Measurements from ENCODE around the gene NUP210. TPM values are rescaled to one million over a fixed set of nuclear protein-coding genes. Genes with fewer than 3 reads are reported as not detected.
A peak's percentile ranks its signal among the peaks of the same experiment; 100 is the strongest.

Gene NUP210
- total and polyA plus RNA-seq, 3 experiments from 2014 or later, result 87.4 to 146 (median 143) TPM

DNA sequence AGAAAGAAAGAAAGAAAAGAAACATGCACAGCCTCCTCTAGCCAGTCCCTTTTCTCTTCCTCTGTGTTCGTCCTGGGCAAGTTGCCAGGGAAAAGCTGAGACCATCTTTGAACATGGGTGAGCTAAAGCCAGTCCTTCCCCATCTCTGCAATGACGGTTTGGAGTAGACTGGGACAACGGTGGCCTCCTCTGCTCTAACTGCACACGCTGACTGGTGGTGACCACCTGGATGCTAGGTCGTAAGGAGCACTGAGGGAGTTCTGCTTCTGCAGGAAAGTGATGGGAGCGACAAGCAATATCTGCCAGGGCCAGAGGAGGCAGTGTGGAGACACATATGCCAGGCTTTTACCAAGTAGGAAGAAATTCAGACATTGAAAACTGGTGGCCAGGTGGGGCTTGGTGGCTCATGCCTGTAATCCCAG, 111.7 kb downstream of the NUP210 start:
- POLR2A ChIA-PET, result no interaction called here
- peaks cover 0 to 9% (median 3%) of the 10 kb centered on the region in 3 donors for H3K36me3 Mint-ChIP-seq

DNA sequence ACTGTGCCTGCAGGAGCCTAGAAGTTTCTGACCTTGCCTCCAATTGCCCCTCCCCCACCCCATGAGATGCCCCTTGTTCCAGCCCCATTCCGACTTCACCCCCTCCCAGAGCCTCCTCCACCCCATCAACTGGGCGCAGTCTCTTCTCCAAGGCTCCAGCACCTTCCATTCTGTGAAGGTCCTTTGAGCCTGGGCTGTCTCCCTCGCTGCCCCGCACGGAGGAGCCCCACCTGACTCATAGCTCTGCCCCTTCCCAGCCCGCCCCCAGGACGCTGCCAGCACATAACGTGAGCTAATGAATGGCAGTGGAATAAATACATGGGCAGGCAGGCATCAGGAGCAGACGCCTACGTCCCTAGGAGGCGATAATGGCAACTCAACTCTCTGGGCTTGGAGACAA, 113.1 kb downstream of the NUP210 start:
- Mint-ChIP-seq H3K4me1 (peaks cover 3 to 5% (median 4%) of the 10 kb centered on the region in 3 donors), H3K4me3 (no peak overlapping the region), H3K27ac (no peak overlapping the region), H3K27me3 (peaks cover 0 to 3% of the 10 kb centered on the region in 2 donors), H3K36me3 (peaks cover 0 to 6% (median 3%) of the 10 kb centered on the region in 3 donors), H3K9me3 (no peaks in the 10 kb centered on the region)
- Histone ChIP-seq H3K4me3 (ENCODE audit: low read length) (no peak overlapping the region), H3K27me3 (ENCODE audit: insufficient read depth, low read length, poor library complexity, severe bottlenecking) (no peaks in the 10 kb centered on the region), H3K36me3 (ENCODE audit: insufficient read depth, low read length) (no peaks in the 10 kb centered on the region), H3K27ac (ENCODE audit: low read depth, low read length) (no peak overlapping the region), H3K9me3 (ENCODE audit: low read length) (no peaks in the 10 kb centered on the region), H3K4me1 (ENCODE audit: insufficient read depth, low read length) (no peaks in the 10 kb centered on the region)
- ChIA-PET CTCF (interaction anchor here (0.8 to 2.3 kb wide), 4 partner anchors 10 to 121 kb away, joined by 3 to 6 read pairs (median 3); no protein-coding TSS in a partner anchor), POLR2A (no interaction called here)
- no peak for DNase-seq

More for the DNA sequence above, 111.7 kb downstream of the NUP210 start:
- Histone ChIP-seq H3K4me1 (ENCODE audit: insufficient read depth, low read length) (no peaks in the 10 kb centered on the region), H3K4me3 (ENCODE audit: low read length) (no peak overlapping the region), H3K9me3 (ENCODE audit: low read length) (no peaks in the 10 kb centered on the region), H3K27me3 (ENCODE audit: insufficient read depth, low read length, poor library complexity, severe bottlenecking) (no peaks in the 10 kb centered on the region), H3K27ac (ENCODE audit: low read depth, low read length) (no peak overlapping the region), H3K36me3 (ENCODE audit: insufficient read depth, low read length) (no peaks in the 10 kb centered on the region)
- H3K27me3 Mint-ChIP-seq, result peaks cover 0 to 3% of the 10 kb centered on the region in 2 donors
- CTCF ChIA-PET, result interaction anchor here (1.2 to 2.3 kb wide), 2 partner anchors 8 to 38 kb away, joined by 3 to 6 read pairs; no protein-coding TSS in a partner anchor
- H3K9me3 Mint-ChIP-seq, result no peaks in the 10 kb centered on the region
- H3K4me1 Mint-ChIP-seq, result peaks cover 3 to 5% (median 4%) of the 10 kb centered on the region in 3 donors
- H3K4me3 Mint-ChIP-seq, result no peak overlapping the region
- peak overlapping the region in 5 of 8 donors; percentile 44 to 83 (median 68) for H3K27ac Mint-ChIP-seq
- DNase-seq, result peak in 1 of 5 donors; percentile 17

DNA sequence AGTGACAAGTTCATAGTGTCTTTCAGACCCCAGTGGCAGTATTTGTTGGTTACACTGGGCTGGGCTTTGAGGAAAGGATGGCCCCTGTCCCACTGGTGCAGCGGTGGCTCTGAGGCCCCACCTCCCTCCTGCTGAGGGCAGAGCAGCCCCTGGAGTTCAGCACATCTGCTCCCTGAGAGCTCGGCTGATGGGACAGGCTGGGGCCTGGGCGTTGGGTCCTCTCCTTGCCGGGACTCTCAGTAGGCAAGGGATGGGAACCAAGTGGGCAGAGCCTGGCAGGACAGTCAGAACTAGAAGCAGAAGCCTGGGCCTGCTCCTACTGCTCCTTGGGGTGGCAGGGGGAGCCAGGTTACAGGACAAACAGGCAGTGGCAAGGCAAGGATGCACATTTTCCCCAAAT, 114.5 kb downstream of the NUP210 start:
- Histone ChIP-seq H3K4me1 (ENCODE audit: insufficient read depth, low read length) (no peaks in the 10 kb centered on the region), H3K27ac (ENCODE audit: low read depth, low read length) (no peak overlapping the region), H3K9me3 (ENCODE audit: low read length) (no peaks in the 10 kb centered on the region), H3K27me3 (ENCODE audit: insufficient read depth, low read length, poor library complexity, severe bottlenecking) (no peaks in the 10 kb centered on the region), H3K36me3 (ENCODE audit: insufficient read depth, low read length) (no peaks in the 10 kb centered on the region), H3K4me3 (ENCODE audit: low read length) (no peak overlapping the region)
- H3K9me3 Mint-ChIP-seq, result no peaks in the 10 kb centered on the region
- CTCF ChIA-PET, result interaction anchor here (1.3 kb wide), 1 partner anchor 214 kb away, joined by 3 read pairs; no protein-coding TSS in a partner anchor
- no peak for DNase-seq
- peaks cover 3 to 5% (median 4%) of the 10 kb centered on the region in 3 donors for H3K4me1 Mint-ChIP-seq
- H3K4me3 Mint-ChIP-seq, result no peak overlapping the region
- POLR2A ChIA-PET, result no interaction called here
- peaks cover 0 to 6% (median 3%) of the 10 kb centered on the region in 3 donors for H3K36me3 Mint-ChIP-seq
- peaks cover 5 to 6% of the 10 kb centered on the region in 2 donors for H3K27me3 Mint-ChIP-seq
- no peak overlapping the region for H3K27ac Mint-ChIP-seq

DNA sequence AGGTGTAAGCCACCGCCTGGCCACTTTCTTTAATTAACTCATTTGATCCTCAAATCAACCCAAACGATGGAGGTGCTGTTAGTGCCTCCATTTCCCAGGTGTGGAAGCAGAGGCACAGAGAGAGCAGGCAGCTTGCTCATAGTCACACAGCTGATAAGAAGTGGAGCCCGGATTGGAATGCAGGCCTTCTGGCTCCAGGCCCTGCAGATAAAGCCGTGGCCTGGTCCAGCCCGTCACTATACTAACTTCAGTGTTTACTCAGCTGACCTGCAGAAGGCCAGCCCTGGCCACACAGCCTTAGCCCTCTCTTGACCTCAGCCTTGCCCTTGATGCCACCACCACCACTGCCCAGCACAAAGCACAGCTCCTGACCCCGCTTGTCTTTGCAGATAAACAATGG, 116.7 kb downstream of the NUP210 start:
- H3K27me3 Mint-ChIP-seq, result peaks cover 11 to 19% of the 10 kb centered on the region in 2 donors
- no peak overlapping the region for H3K27ac ChIP-seq (ENCODE audit: low read depth, low read length)
- DNase-seq, result no peak
- no peak overlapping the region for H3K4me3 Mint-ChIP-seq
- ChIA-PET CTCF (no interaction called here), POLR2A (no interaction called here)
- H3K9me3 ChIP-seq (ENCODE audit: low read length), result no peaks in the 10 kb centered on the region
- H3K27ac Mint-ChIP-seq, result no peak overlapping the region
- H3K4me1 ChIP-seq (ENCODE audit: insufficient read depth, low read length), result no peaks in the 10 kb centered on the region
- peaks cover under 1 to 2% (median 1%) of the 10 kb centered on the region in 3 donors for H3K4me1 Mint-ChIP-seq
- H3K36me3 Mint-ChIP-seq, result peaks cover 0 to under 1% (median under 1%) of the 10 kb centered on the region in 3 donors
- H3K4me3 ChIP-seq (ENCODE audit: low read length), result no peak overlapping the region
- no peaks in the 10 kb centered on the region for H3K27me3 ChIP-seq (ENCODE audit: insufficient read depth, low read length, poor library complexity, severe bottlenecking)
- no peaks in the 10 kb centered on the region for H3K36me3 ChIP-seq (ENCODE audit: insufficient read depth, low read length)
- H3K9me3 Mint-ChIP-seq, result no peaks in the 10 kb centered on the region

DNA sequence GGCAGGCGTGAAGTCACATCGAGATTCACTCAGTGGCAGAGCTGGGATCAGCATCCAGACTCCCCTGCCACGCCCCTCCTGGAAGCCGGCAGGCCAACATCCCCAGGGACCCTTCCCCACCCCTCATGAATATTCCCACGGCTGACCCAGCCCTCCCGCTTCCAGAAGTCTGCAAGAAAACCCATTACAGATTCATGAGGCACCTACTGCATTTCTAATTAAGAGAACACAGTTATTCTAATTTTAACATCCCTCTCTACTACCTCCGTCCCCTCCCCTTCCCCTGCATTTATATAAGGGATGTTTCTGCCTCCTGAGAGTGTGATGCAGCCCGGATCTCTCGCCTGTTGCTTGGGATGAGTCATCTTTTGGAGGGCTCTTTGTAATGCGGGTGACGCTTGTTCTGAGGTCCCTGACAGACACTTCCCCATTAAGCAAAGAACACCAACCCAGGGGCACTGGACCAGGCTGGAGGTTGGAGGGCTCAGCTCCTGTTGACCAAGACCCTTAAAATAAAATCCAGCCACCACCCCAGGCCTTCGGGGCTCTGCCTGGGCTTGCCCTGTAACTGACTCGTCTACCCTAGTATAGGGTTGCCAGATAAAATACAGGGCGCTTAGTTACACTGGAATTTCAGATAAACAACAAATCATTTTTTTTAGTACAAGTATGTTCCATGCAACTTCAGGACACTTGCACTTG, 118.7 kb downstream of the NUP210 start:
- Mint-ChIP-seq H3K27ac (no peak overlapping the region), H3K27me3 (peaks cover 22 to 26% of the 10 kb centered on the region in 2 donors), H3K36me3 (no peaks in the 10 kb centered on the region), H3K4me3 (no peak overlapping the region), H3K9me3 (peaks cover 0 to under 1% (median 0%) of the 10 kb centered on the region in 5 donors), H3K4me1 (peaks cover 0 to 5% (median 0%) of the 10 kb centered on the region in 3 donors)
- ChIA-PET CTCF (interaction anchor here (1.3 kb wide), 1 partner anchor 152 kb away, joined by 3 read pairs; no protein-coding TSS in a partner anchor), POLR2A (no interaction called here)
- Histone ChIP-seq H3K27me3 (ENCODE audit: insufficient read depth, low read length, poor library complexity, severe bottlenecking) (no peaks in the 10 kb centered on the region), H3K4me3 (ENCODE audit: low read length) (no peak overlapping the region), H3K27ac (ENCODE audit: low read depth, low read length) (no peak overlapping the region), H3K9me3 (ENCODE audit: low read length) (no peaks in the 10 kb centered on the region), H3K36me3 (ENCODE audit: insufficient read depth, low read length) (no peaks in the 10 kb centered on the region), H3K4me1 (ENCODE audit: insufficient read depth, low read length) (no peaks in the 10 kb centered on the region)
- DNase-seq, result no peak

DNA sequence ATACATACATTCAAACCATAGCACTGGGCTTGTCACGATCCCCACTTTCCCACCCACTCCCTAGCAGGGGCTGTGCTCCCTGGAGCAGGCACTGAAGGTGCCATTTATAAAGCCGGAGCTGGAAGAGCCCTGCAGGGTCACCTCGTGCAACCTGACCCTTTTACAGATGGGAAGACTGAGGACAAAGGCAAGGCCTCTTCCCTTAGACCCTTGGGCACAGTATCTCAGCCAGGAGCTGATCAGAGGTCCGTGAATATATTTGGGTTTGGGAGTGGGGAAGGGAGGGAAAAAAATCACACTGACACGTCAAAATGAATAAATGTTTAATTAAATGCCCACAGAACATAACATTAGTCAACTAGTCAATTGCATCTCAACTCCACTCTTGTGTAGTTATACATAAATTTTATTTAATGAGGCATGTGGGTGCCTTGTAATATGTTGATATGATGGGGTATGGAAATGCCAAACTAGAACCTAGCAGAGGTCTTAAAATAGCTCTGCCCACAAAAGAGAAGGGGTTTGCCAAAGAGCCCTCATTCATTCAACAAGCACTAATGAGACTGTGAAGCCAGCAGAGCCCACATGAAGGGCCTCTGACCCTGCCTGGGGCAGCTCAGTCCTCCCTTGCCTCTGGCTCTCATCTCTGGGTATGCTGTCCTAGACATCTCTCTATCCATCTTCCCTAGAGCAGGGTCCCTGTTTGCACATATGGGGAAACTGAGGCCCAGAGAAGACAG, 119.4 kb downstream of the NUP210 start:
- ChIA-PET POLR2A (no interaction called here), CTCF (interaction anchor here (1.3 kb wide), 1 partner anchor 152 kb away, joined by 3 read pairs; no protein-coding TSS in a partner anchor)

DNA sequence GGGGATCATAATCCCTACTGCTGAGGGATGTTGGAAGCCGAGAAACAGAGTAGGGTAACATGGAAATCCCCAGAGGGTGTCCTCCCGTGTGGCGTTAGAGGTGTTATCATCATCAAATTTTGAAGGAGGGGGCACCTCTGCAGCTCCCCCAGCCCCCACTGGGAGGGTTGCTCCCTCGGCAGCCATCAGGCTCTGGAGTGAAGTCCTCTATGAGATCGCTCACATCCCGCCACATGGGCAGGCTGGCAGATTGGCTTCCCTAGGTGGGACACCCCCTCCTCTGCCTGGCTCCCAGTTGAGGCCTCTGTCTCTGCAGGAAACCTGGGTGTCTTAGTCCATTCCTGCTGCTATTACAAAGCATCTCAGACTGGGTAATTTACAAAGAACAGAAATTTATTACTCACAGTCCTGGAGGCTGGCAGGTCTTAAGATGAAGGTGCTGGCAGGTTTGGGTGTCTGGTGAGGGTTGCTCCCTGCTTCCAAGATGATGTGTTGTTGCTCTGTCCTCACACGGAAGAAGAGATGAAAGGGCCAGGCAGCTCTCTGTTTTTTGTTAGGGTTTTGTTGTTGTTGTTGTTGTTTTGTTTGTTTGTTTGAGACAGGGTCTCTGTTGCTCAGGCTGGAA, 120.5 kb downstream of the NUP210 start:
- no peak for DNase-seq
- H3K27ac Mint-ChIP-seq, result no peak overlapping the region
- Histone ChIP-seq H3K4me1 (ENCODE audit: insufficient read depth, low read length) (no peaks in the 10 kb centered on the region), H3K27me3 (ENCODE audit: insufficient read depth, low read length, poor library complexity, severe bottlenecking) (no peaks in the 10 kb centered on the region), H3K4me3 (ENCODE audit: low read length) (no peak overlapping the region), H3K27ac (ENCODE audit: low read depth, low read length) (no peak overlapping the region), H3K9me3 (ENCODE audit: low read length) (no peaks in the 10 kb centered on the region), H3K36me3 (ENCODE audit: insufficient read depth, low read length) (no peaks in the 10 kb centered on the region)
- ChIA-PET POLR2A (no interaction called here), CTCF (no interaction called here)
- H3K4me3 Mint-ChIP-seq, result no peak overlapping the region
- H3K27me3 Mint-ChIP-seq, result peaks cover 35 to 36% of the 10 kb centered on the region in 2 donors
- peaks cover 0 to 4% (median 0%) of the 10 kb centered on the region in 5 donors for H3K9me3 Mint-ChIP-seq
- H3K36me3 Mint-ChIP-seq, result no peaks in the 10 kb centered on the region
- H3K4me1 Mint-ChIP-seq, result peaks cover 0 to 5% (median 0%) of the 10 kb centered on the region in 3 donors

More for the DNA sequence above, 119.4 kb downstream of the NUP210 start:
- H3K9me3 Mint-ChIP-seq, result peaks cover 0 to 4% (median 0%) of the 10 kb centered on the region in 5 donors
- H3K36me3 Mint-ChIP-seq, result no peaks in the 10 kb centered on the region
- H3K9me3 ChIP-seq (ENCODE audit: low read length), result no peaks in the 10 kb centered on the region
- H3K4me3 Mint-ChIP-seq, result no peak overlapping the region
- H3K4me3 ChIP-seq (ENCODE audit: low read length), result no peak overlapping the region
- DNase-seq, result no peak
- peaks cover 0 to 5% (median 0%) of the 10 kb centered on the region in 3 donors for H3K4me1 Mint-ChIP-seq
- H3K27ac ChIP-seq (ENCODE audit: low read depth, low read length), result no peak overlapping the region
- peaks cover 27 to 33% of the 10 kb centered on the region in 2 donors for H3K27me3 Mint-ChIP-seq
- no peaks in the 10 kb centered on the region for H3K4me1 ChIP-seq (ENCODE audit: insufficient read depth, low read length)
- no peaks in the 10 kb centered on the region for H3K36me3 ChIP-seq (ENCODE audit: insufficient read depth, low read length)
- no peak overlapping the region for H3K27ac Mint-ChIP-seq
- no peaks in the 10 kb centered on the region for H3K27me3 ChIP-seq (ENCODE audit: insufficient read depth, low read length, poor library complexity, severe bottlenecking)

All from CD8-positive, alpha-beta memory T cell (primary cell).